GM19193 (cell line): ENCODE results near the gene GPX2.

Source experiments
- POLR2A ChIP-seq: IDR thresholded peaks from 4 replicates; pipeline ENCODE4 v1.6.1; 2011; ENCODE audit not compliant: insufficient read depth, insufficient read length; ENCODE audit errors: extremely low read depth

Gene GPX2

DNA sequence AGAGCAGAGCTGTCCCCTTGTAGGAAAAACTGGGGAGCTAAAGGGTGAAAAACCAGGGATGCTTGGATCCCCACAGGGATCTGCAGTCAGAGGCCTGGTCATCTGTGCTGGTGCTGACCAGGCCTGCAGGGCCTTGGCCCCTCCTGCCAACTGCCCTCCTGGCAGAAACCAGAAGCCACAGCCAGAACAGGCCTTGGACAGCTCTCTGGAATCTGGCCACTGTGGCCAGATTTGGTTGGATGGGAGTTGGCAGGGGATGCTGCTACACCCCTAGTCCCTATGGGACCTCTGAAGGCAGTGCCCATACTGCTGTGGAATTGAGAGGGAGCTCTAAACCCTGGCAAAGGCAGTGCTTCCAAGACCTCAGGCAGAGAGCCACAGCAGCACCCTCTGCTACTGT is 9.2 kb upstream of the GPX2 start:
- TF ChIP-seq POLR2A = no peak

DNA sequence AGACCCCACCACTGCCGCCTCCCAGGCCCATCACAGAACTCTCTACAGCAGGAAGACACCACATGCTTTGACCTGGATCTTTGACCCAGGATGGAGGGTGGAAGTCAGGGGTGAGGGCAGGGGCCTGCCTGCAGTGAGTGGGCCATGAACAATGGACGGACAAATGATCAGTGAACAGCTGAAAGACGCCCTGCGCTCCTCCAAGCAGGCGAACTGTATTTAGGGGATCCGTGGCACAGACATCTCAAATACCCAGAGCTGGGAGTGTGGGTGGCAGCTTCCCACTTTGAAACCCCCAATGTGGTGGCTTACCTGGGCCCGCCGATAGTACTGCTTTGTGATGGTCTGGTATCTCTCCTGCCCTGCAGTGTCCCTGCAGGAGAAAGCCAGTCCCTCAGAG is 8.7 kb upstream of the GPX2 start:
- no peak for TF ChIP-seq POLR2A

DNA sequence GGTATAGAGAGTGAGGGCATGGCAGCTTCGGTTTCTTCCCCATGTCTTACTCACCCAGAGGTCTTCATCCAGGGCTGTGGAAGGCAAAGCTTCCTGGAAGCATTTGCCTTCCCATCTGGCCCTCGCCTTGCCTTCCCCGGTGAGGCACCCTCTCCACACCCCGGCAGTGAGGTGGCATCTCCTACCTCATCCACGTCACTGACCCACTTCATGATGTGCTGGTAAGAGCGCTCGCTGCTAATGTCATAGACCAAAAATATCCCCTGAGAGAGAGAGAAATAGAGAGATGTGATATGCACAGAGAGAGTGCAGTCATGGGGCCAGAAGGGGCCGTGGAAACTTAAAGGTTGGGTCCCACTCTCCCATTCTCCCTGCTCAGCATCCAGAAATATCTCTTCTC is 8.3 kb upstream of the GPX2 start:
- no peak for TF ChIP-seq POLR2A

DNA sequence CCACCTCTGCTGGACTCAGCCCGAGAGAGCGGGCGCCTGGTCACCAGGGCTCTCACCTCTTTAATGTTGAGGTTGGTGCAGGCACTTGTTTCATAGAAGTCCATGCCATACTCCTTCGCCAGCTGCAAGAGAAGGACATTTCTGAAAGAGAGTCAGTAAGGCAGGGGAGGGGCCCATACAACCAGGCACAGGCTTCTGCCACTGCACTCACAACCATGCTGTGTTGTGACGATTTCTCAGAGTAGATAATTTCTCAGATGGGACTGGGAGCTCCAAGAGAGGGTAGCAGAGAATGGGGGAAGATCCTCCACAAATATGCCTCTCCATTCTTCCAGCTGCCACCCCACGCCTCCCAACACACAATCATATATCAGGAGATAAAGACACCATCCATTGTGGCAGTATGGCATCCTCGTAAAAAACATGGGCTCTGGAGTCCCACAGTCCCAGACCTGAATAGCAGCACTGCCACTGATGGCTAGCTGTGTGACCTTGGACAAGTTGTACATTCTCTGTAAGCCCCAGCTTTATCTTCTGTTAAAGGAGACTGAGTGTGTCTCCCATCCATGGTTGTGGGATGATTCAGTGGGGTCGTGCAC is 6.2 kb upstream of the GPX2 start:
- no peak for TF ChIP-seq POLR2A

DNA sequence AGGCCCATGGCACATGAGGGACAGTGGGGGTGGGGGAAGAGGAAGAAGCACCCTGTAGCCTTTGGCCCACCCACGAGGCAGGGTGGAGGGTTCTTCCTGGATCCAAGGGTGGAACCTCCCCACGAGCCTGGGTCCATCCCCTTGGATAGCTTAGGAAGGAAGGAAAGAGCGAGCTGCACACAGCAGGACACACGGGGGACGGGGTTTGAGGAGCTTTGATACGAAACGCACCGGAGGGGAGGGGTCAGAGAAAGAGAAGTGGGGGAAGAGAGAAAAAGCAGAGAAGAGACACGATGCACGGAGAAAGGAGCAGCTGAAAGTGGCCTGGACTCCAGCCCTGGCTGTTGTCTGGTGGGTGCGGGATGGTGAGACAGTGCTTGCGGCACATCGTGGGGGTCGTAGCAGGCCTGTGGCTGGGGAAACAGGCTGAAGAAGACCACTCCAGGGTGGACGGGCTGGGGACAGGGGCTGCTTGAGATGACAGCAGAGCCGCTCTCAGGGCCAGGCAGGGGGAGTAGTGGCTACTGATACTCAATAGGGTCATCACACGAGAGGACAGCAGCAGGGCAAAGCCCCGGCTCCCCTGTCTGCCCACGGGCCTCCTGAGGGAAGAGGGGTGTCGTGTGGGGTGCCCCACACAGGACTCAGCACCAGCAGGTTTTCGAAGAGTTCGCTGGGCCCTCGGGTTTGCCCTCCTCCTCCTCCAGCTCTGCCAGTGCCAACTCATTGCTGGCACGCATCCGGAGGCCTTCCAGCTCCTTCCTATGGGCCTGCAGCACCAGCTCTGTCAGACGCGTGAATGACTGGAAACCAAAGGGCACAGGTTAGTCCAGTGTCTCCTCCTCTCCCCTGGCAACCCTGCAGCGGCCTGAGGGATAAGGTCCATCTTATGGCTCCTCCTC is 5.4 kb upstream of the GPX2 start:
- no peak for TF ChIP-seq POLR2A

DNA sequence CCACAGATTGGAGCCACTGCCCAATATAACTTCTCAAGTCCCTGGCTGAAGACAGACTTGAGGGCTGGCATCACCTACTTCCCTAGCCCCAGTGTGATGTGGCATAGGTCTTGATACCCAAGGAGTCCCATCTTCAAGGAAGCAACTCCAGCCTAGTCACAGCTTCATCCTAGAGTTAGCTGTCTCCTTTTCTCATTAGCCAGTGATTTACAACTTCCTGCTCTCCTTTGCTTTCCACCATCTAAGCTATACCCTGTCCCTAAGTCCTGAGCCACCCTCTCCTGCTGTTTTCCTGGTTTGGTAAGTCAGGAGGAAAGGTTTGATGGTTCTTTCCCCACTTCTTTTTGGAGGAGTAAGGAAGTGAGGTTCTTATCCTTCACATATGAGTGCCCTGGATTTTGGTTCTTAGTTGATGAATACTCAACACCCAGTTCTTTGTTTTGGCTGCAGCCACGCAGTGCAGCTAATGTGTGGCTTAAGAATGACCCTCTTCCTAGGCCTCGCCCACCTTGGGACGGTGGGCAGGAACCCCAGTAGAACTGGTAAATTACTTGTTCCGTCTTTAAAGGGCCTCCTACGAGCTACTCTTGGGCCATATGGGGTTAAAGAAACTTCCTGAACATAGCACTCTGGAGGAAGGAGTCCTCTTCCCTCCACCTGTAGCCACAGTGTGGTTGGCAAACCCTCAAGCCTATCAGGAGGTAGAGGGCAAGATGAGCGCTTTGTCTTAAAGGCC is 3.9 kb upstream of the GPX2 start:
- no peak for TF ChIP-seq POLR2A

DNA sequence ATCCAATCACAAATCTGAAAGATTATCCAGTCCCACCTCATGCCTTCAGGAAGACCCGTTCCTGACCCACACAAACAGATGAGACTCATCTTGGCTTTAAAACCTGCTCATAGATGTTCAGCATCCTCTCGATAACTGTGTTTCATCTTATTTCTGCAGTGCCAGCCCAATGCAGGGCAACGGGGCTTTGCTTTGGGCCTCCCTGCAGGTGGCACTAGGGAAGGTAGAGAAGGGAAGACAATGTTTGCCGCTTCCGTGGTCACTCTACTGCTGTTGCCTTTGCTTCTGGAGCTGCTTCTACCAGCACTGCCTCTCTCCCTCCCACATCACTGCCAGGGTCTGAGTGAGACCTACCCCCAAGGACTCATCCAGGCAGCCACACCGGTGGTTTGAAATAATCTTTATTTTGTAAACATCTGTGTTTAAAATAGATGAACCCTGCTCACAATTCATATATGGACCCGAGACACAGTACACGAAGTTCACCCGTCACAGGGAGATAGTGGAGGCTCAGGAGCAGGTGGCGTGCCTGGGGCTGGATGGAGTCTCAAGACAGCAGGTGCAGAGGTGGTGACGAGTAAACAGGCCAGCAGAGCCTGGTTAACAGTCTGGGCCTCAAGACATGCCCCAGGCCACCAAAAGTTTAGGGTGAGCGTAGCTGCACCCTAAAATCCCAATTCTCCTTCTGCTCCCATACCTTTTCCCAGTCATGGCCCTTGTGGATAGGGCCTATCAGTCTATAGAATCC is 3.1 kb upstream of the GPX2 start:
- no peak for TF ChIP-seq POLR2A

DNA sequence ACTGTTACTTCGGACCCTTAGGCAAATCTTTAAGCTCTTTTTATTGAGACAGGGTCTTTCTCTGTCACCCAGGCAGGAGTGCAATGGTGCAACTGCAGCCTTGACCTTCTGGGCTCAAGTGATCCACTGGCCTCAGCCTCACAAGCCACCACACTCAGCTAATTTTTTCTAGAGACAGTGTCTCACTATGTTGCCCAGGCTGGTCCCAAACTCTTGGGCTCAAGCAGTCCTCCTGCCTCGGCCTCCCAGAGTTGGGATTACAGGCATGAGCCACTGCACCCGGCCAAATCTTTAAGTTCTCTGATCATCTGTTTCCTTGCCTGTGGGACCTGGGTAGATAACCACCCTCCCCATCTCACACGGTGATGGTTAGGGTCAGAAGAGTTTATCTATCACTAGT is 2.3 kb upstream of the GPX2 start:
- TF ChIP-seq POLR2A = no peak

DNA sequence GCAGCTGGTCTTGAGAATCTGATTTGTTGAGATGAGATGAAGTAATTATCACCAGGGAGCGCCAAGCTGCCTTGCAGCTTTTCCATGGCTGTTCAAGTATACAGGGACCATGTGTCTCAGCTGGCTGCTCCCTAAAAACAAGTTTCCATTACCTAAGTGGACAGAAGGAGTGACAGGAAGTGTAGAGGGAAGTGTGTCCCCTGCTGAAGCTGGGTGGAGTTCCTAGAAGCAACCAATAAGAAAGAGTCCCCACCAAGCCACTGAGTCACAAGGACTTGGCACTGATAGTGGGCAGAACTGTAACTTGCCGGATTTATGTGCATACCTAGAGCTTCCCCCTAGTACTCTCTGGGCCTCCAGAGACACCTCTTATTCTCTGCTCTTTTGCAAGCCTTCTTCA is 1.5 kb upstream of the GPX2 start:
- TF ChIP-seq POLR2A = no peak

DNA sequence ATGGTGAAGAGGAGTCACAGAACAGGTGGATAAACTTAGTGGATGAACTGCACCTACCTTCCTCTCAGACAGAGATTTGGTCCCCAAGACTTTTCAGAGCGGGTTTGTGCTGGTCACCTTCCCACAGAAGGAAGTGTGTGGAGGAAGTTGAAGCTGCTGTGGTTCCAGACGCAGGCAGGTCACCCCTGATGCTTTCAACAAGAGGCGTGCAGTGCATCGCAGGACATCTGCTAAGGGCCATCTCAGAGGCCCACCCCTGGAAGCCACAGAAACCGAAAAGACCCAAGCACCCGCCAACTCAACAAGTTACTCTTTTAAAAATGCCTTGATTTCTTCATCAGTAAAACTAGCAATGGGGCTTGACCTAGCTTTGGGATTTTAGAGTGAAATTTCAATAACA is 1.0 kb upstream of the GPX2 start:
- no peak for TF ChIP-seq POLR2A

DNA sequence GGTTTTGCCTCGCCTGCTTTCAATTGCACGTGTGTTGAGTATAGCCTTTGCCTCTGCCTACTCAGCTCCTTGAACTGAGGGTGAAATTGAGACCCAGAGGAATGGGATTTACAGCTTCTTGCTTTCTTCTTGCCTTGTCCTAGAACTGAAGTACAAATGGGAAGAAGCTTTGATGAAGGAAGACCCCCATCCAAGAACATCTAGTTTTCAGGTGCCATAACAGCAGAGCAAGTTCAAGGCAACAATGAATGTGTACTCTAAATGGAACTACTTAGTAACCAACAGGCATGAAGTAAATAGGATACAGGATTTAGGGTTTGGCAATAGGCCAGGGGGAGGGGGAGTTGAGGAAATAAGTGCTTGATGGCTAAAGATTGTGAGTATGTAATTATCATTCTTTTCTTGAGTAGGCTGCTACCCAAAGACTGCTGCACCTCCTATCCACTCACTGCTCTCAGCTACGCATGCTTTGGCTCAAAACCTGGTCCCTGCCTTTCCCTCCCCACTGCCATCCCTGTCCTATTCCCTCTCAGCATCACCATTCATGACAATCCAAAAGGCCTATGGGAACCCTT is 2.1 kb downstream of the GPX2 start:
- TF ChIP-seq POLR2A = no peak

DNA sequence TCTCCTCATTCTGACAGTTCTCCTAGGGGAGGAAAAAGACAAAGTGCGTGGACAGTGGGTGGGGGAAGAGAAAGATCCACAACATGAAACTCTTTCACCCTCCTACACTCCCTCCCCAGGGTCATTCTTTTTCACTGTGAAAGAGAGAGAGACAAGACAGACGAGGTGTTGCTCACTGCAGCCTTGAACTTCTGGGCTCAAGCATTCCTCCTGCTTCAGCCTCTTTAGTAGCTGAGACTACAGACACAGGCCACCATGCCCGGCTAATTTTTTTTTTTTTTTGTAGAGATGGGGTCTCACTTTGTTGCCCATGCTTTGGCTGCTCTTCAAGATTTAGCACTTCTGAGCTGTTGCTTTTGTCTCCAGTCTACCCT is 2.7 kb downstream of the GPX2 start:
- TF ChIP-seq POLR2A = no peak

DNA sequence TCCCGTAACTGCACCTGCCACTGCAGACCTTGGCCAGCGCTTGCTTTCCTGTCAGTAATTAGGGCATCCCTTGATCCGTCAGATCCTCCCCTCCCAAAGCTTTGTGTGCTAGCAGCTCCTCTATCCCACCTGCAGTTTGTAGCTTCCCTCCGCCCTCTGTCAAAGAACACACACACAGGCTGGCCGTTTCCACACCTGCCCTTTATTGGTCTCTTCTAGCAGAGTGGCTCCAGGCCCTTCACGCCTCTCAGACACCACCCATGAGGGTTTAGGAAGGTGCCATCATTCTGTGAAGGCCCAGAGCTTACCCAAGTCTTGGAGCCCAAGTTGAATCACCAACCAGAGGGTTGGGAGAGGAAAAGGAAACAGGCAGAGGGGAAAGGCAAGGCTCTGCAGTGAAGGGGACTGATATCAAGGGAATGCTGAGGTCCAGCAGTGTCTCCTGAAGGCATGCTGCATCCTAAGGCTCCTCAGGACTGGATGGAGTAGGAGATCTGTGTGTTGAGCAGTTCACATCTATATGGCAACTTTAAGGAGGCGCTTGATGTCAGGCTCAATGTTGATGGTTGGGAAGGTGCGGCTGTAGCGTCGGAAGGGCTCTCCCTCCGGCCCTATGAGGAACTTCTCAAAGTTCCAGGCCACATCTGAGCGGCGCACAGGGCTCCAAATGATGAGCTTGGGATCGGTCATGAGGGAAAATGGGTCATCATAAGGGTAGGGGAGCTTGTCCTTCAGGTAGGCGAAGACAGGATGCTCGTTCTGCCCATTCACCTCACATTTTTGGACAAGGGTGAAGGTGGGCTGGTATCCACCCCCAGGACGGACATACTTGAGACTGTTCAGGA is 3.4 kb downstream of the GPX2 start:
- TF ChIP-seq POLR2A = no peak

DNA sequence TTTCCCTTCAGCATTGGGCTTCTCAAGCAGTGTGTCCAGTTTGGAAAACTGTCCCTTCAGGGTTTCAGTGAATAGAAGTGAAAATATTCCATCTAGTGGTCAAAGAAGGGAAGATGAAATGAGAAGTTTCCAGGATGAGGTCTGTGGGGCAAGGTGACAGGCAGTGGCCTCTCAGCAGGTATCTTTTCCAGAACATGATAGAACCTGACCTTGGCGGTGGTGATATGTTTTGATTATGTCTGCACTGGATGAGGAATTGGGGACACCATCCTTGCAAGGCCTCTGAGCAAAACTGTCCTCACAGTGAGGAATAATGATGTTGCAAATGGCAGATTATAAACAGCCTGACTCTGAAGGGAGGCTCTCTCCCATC is 4.7 kb downstream of the GPX2 start:
- no peak for TF ChIP-seq POLR2A
